ENCODE measurements around the gene GALM. TPM values are rescaled to one million over a fixed set of nuclear protein-coding genes. Genes with fewer than 3 reads are reported as not detected.

GALM gene
- total RNA-seq, 1 experiment from 2014 or later: 10.0 TPM

DNA sequence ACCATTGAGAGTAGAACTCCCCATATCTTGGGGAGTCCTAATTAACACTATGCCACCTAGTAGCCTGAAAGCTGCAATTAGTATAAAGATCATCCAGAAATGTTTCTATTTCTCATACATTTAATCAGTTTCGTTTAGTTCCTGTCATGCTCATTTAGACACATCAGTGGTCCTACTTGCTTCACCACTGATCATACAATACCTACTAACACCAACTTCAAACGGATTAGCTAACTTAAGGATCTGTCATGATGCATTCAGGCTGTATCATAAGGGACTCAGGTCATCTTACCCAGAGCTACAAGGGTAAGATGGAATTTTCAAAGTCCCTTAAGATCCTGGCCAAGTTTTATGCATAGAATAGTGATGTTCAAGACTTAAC is 78.5 kb downstream of the GALM start:
- Histone ChIP-seq H3K9ac (ENCODE audit: extremely low read depth, insufficient read length, low read length) (no peak overlapping the region), H3K79me1 (ENCODE audit: insufficient read depth, low read depth, low read length, poor library complexity, severe bottlenecking) (no peaks in the 10 kb centered on the region), H2BK120ac (ENCODE audit: low read depth, low read length, poor library complexity, severe bottlenecking) (no peak overlapping the region), H3K18ac (ENCODE audit: insufficient read length, low read depth, low read length) (no peak overlapping the region), H2BK20ac (ENCODE audit: low read depth, low read length, poor library complexity, severe bottlenecking) (no peak overlapping the region), H2AFZ (ENCODE audit: low read length) (no peak overlapping the region), H3K4ac (ENCODE audit: low read depth, low read length) (no peak overlapping the region), H3K4me2 (ENCODE audit: insufficient read depth, insufficient read length, low read length) (no peak overlapping the region), H2BK5ac (ENCODE audit: insufficient read length, low read length) (no peak overlapping the region), H3K14ac (ENCODE audit: insufficient read depth, low read length) (no peak overlapping the region), H4K91ac (ENCODE audit: insufficient read length, low read depth, low read length) (no peak overlapping the region), H4K8ac (replicated peaks; ENCODE audit: insufficient read length, low read depth, low read length) (no peak overlapping the region), H3K4me1 (ENCODE audit: insufficient read depth, low read length) (no peaks in the 10 kb centered on the region), H3K23me2 (ENCODE audit: insufficient read length, low read depth, low read length, poor library complexity, severe bottlenecking) (no peaks in the 10 kb centered on the region), H3K27me3 (ENCODE audit: insufficient read depth, low read length) (no peaks in the 10 kb centered on the region), H3K79me2 (ENCODE audit: insufficient read depth, low read length) (peaks cover 5% of the 10 kb centered on the region), H3K56ac (ENCODE audit: insufficient read length, low read depth, low read length) (no peak overlapping the region), H2BK15ac (ENCODE audit: low read depth, low read length) (no peak overlapping the region), H3K9me3 (ENCODE audit: control insufficient read depth, low read depth, low read length) (no peaks in the 10 kb centered on the region), H2BK12ac (ENCODE audit: insufficient read length, low read depth, low read length) (no peak overlapping the region), H2AK5ac (ENCODE audit: insufficient read length, low read length) (no peak overlapping the region), H3T11ph (ENCODE audit: low read length) (no peak overlapping the region), H3K23ac (ENCODE audit: insufficient read length, low read depth, low read length) (no peak overlapping the region), H4K5ac (ENCODE audit: insufficient read length, low read depth, low read length) (no peak overlapping the region), H3K27ac (ENCODE audit: insufficient read length, low read depth, low read length) (no peak overlapping the region), H4K20me1 (ENCODE audit: control insufficient read depth, insufficient read depth, insufficient read length) (no peaks in the 10 kb centered on the region)
- Mint-ChIP-seq H3K27ac (peak overlapping the region in 1 of 3 experiments; percentile 55; a peak in 2 of 7 replicates), H3K9me3 (peaks cover 4 to 5% of the 10 kb centered on the region in 2 experiments; a peak in 4 of 5 replicates), H3K4me3 (no peak overlapping the region), H3K4me1 (peaks cover 30 to 31% of the 10 kb centered on the region in 2 experiments), H3K27me3 (ENCODE audit: low read depth) (no peaks in the 10 kb centered on the region; the same call in 1 of the 2 replicates), H3K36me3 (ENCODE audit: insufficient read depth in 1 of 3, low read depth in 3 of 3) (peaks cover 70 to 91% (median 72%) of the 10 kb centered on the region in 3 experiments)
- DNase-seq: no peak
- no CpG with 5 or more reads among the region's 2 CpGs for WGBS (ENCODE audit: extremely low coverage, insufficient read length, low lambda C conversion rate)
- no peak for TF ChIP-seq CTCF (conservative IDR thresholded peaks at IDR 0.05)

Data from H9 (cell line).